SK-N-SH (cell line): Measurements from ENCODE around the gene RAF1. TPM values are rescaled to one million over a fixed set of nuclear protein-coding genes. Genes with fewer than 3 reads are reported as not detected.
"Not testable (repeated sequence)": the region's sequence is repeated elsewhere in the genome, so short reads cannot be mapped to it uniquely, and the experiment has no call there.

Source experiments
- CTCF ChIA-PET: fragments of 300-600, 350-600 bp; formaldehyde crosslinking; extraction: SDS; loops from one replicate; lab custom pipeline; 2021; lab: Yijun Ruan, JAX
- POLR2A ChIA-PET: fragments of 350-600 bp; sonication (Branson Sonifier 250); formaldehyde crosslinking; extraction: SDS; loops from one replicate; lab custom pipeline; 2020; ENCODE audit warnings: antibody characterized with exemption, inconsistent platforms; lab: Yijun Ruan, JAX
- DNase-seq: peaks from one replicate; pipeline ENCODE4 v3.0.0; 2012
- H2AFZ ChIP-seq: fragments of 200-600 bp; sonication (generic); 2 replicates; pipeline ENCODE4 v1.8.1; 2016; ENCODE audit warnings: antibody characterized with exemption, mild to moderate bottlenecking, low read depth
- H3F3A ChIP-seq: fragments of 200-600 bp; sonication (generic); replicated peaks from 2 replicates; pipeline ENCODE3; 2016; ENCODE audit warnings: antibody characterized with exemption, mild to moderate bottlenecking; ENCODE audit not compliant: insufficient read depth
- H3K27ac ChIP-seq, 2 experiments: fragments of 200-500 bp in 1 of 2; fragments of 200-600 bp in 1 of 2; sonication (Bioruptor generic) in 1 of 2; sonication (generic), shearing (Covaris generic) in 1 of 2; 2 replicates each; pipeline versions ENCODE4 v1.5.1 to v1.6.1; 2014 to 2016; ENCODE audit warnings: low read depth in 2 of 2, inconsistent platforms in 1 of 2, low read length in 1 of 2, mild to moderate bottlenecking in 1 of 2, mixed read lengths in 1 of 2
- H3K27me3 ChIP-seq: fragments of 200-600 bp; sonication (generic), shearing (Covaris generic); 2 replicates; pipeline ENCODE4 v1.6.1; 2016; ENCODE audit warnings: mixed run types; ENCODE audit not compliant: insufficient read depth
- H3K36me3 ChIP-seq, 2 experiments: fragments of 200-500 bp in 1 of 2; fragments of 200-600 bp in 1 of 2; sonication (Bioruptor generic) in 1 of 2; sonication (generic) in 1 of 2; replicated peaks in 1 of 2; 2 replicates each; pipeline versions ENCODE3 to v1.5.1; 2014 to 2016; ENCODE audit warnings: low read length in 1 of 2, mild to moderate bottlenecking in 1 of 2; ENCODE audit not compliant: insufficient read depth in 2 of 2, control insufficient read depth in 1 of 2
- H3K4me1 ChIP-seq, 2 experiments: fragments of 200-500 bp in 1 of 2; fragments of 200-600 bp in 1 of 2; sonication (Bioruptor generic) in 1 of 2; sonication (generic), shearing (Covaris generic) in 1 of 2; 2 replicates each; pipeline versions ENCODE4 v1.5.1 to v1.6.1; 2014 to 2016; ENCODE audit warnings: low read depth in 1 of 2, low read length in 1 of 2, mixed run types in 1 of 2; ENCODE audit not compliant: insufficient read depth in 2 of 2, control insufficient read depth in 1 of 2
- H3K4me2 ChIP-seq: fragments of 200-600 bp; sonication (generic), shearing (Covaris generic); 2 replicates; pipeline ENCODE4 v1.6.1; 2017; ENCODE audit warnings: mixed run types
- H3K4me3 ChIP-seq, 2 experiments: fragments of 200-500 bp in 1 of 2; fragments of 200-600 bp in 1 of 2; sonication (Bioruptor generic) in 1 of 2; sonication (generic), shearing (Covaris generic) in 1 of 2; 2 replicates each; pipeline versions ENCODE4 v1.5.1 to v1.8.1; 2014 to 2016; ENCODE audit warnings: low read depth in 2 of 2, inconsistent platforms in 1 of 2, low read length in 1 of 2, mild to moderate bottlenecking in 1 of 2, mixed read lengths in 1 of 2, moderate library complexity in 1 of 2
- H3K79me2 ChIP-seq: fragments of 200-600 bp; sonication (generic); 2 replicates; pipeline ENCODE4 v1.8.1; 2017; ENCODE audit warnings: mild to moderate bottlenecking; ENCODE audit not compliant: insufficient read depth
- H3K9ac ChIP-seq: fragments of 200-600 bp; sonication (generic); 2 replicates; pipeline ENCODE4 v1.6.1; 2017; ENCODE audit warnings: mixed run types
- H3K9me2 ChIP-seq: fragments of 200-600 bp; sonication (generic); 2 replicates; pipeline ENCODE4 v1.6.1; 2017; ENCODE audit warnings: mixed run types
- H3K9me3 ChIP-seq: fragments of 200-600 bp; sonication (generic); 2 replicates; pipeline ENCODE4 v1.6.1; 2017; ENCODE audit warnings: mixed run types, mild to moderate bottlenecking, moderate library complexity
- H4K20me1 ChIP-seq: fragments of 200-600 bp; sonication (generic); 2 replicates; pipeline ENCODE4 v1.6.1; 2017; ENCODE audit warnings: mild to moderate bottlenecking, mixed run types; ENCODE audit not compliant: insufficient read depth
- CHD2 ChIP-seq: fragments of 150-350 bp; IDR thresholded peaks from 2 replicates; pipeline ENCODE4 v1.6.1; 2018; ENCODE audit warnings: low read length; ENCODE audit not compliant: partially characterized antibody
- CTCF ChIP-seq: fragments of 200-600 bp; sonication (generic); IDR thresholded peaks from 2 replicates; pipeline ENCODE4 v1.6.1; 2017; ENCODE audit warnings: antibody characterized with exemption, mild to moderate bottlenecking, moderate library complexity
- ELF1 ChIP-seq: IDR thresholded peaks from 2 replicates; pipeline ENCODE4 v1.4.0; 2012
- FOXM1 ChIP-seq: IDR thresholded peaks from 2 replicates; pipeline ENCODE4 v1.4.0; 2012; ENCODE audit warnings: low read depth, mild to moderate bottlenecking
- GABPA ChIP-seq: IDR thresholded peaks from 2 replicates; pipeline ENCODE4 v1.4.0; 2012; ENCODE audit warnings: low read depth, mild to moderate bottlenecking
- NFIC ChIP-seq: IDR thresholded peaks from 2 replicates; pipeline ENCODE4 v1.4.0; 2012; ENCODE audit warnings: borderline replicate concordance
- POLR2AphosphoS5 ChIP-seq: IDR thresholded peaks from 2 replicates; pipeline ENCODE4 v1.6.1; 2012; ENCODE audit warnings: low read depth, low read length
- REST ChIP-seq: IDR thresholded peaks from 2 replicates; pipeline ENCODE4 v1.6.1; 2012; ENCODE audit warnings: mild to moderate bottlenecking, low read depth, low read length, moderate library complexity
- SMC3 ChIP-seq: IDR thresholded peaks from 2 replicates; pipeline ENCODE4 v1.6.1; 2012; ENCODE audit warnings: low read depth, low read length, improper control_type of control experiment
- TAF1 ChIP-seq: IDR thresholded peaks from 2 replicates; pipeline ENCODE4 v1.6.1; 2012; ENCODE audit warnings: low read depth, mild to moderate bottlenecking, low read length, moderate library complexity, borderline replicate concordance
- TCF12 ChIP-seq: IDR thresholded peaks from 2 replicates; pipeline ENCODE4 v1.4.0; 2012
- USF2 ChIP-seq: fragments of 150-350 bp; IDR thresholded peaks from 2 replicates; pipeline ENCODE4 v1.6.1; 2017; ENCODE audit warnings: antibody characterized with exemption, low read length, low read depth, borderline replicate concordance
- YY1 ChIP-seq: IDR thresholded peaks from 2 replicates; pipeline ENCODE4 v1.4.0; 2012; ENCODE audit warnings: low read depth, mild to moderate bottlenecking
- ZBTB33 ChIP-seq: IDR thresholded peaks from 2 replicates; pipeline ENCODE4 v1.4.0; 2012; ENCODE audit warnings: low read depth, borderline replicate concordance
- WGBS: methylation state at CpG from one replicate; pipeline ENCODE4 v1.1.6; 2017; ENCODE audit warnings: low lambda C conversion rate; 5-methylcytosine and 5-hydroxymethylcytosine counted together
- polyA plus RNA-seq, 3 experiments: library from polyadenylated mRNA; depleted of rRNA; stranded (reverse); fragments of >200 nt; gene quantifications; 2 replicates each; pipeline ENCODE4 v1.2.3, GENCODE V29; 2012

Gene RAF1
- polyA plus RNA-seq, 1 of the 3 experiments (the other 2 are of a cell fraction) = 58.7 TPM

- TF ChIP-seq USF2 = no peak
- TF ChIP-seq SMC3 = no peak
- TF ChIP-seq GABPA = no peak
- TF ChIP-seq YY1 = no peak
- TF ChIP-seq POLR2AphosphoS5 = no peak
- no peak for TF ChIP-seq CHD2
- no peak for TF ChIP-seq NFIC
- no peak for TF ChIP-seq TAF1
- TF ChIP-seq REST = no peak
- TF ChIP-seq FOXM1 = no peak
- TF ChIP-seq TCF12 = no peak
- TF ChIP-seq CTCF = no peak
- TF ChIP-seq ELF1 = no peak
- no peak for TF ChIP-seq ZBTB33
- no peak overlapping the region for H3K9ac ChIP-seq
- ChIA-PET CTCF (interaction anchor here (1.2 kb wide), 2 partner anchors 9 to 55 kb away, joined by 3 to 4 read pairs; no protein-coding TSS in a partner anchor), POLR2A (interaction anchor here (0.6 to 0.7 kb wide), 2 partner anchors 9 to 166 kb away, joined by 3 to 5 read pairs; no protein-coding TSS in a partner anchor)
- no peaks in the 10 kb centered on the region for H3F3A ChIP-seq
- H3K4me1 ChIP-seq = peaks cover 0 to 2% of the 10 kb centered on the region in 2 experiments; a peak in 1 of 4 replicates
- WGBS = 65% methylated on average over 11 of the region's 11 CpGs
- no peaks in the 10 kb centered on the region for H3K9me2 ChIP-seq
- no peak for DNase-seq
- no peak overlapping the region for H3K4me3 ChIP-seq
- no peak overlapping the region for H2AFZ ChIP-seq
- H3K9me3 ChIP-seq = no peaks in the 10 kb centered on the region
- H4K20me1 ChIP-seq = no peaks in the 10 kb centered on the region
- peaks cover 0 to 3% of the 10 kb centered on the region in 2 experiments for H3K36me3 ChIP-seq
- no peaks in the 10 kb centered on the region for H3K79me2 ChIP-seq
- no peak overlapping the region for H3K4me2 ChIP-seq
- no peaks in the 10 kb centered on the region for H3K27me3 ChIP-seq
- H3K27ac ChIP-seq = no peak overlapping the region
Observed at GRCh38 chr3:12544652-12545472, 119.1 kb downstream of the RAF1 start.

GRCh38 chr3:12543497-12543896 is 120.4 kb downstream of the RAF1 start:
- POLR2A ChIA-PET, H3K9me3 ChIP-seq: not testable (repeated sequence)
- 94% methylated on average over 12 of the region's 12 CpGs for WGBS

More at GRCh38 chr3:12543497-12543896, 120.4 kb downstream of the RAF1 start:
- H3K36me3 ChIP-seq, H3K27me3 ChIP-seq, H3K27ac ChIP-seq, H3K4me2 ChIP-seq, DNase-seq, H3F3A ChIP-seq, H4K20me1 ChIP-seq, H3K4me3 ChIP-seq, H3K9ac ChIP-seq, H2AFZ ChIP-seq, H3K79me2 ChIP-seq, CTCF ChIA-PET, H3K4me1 ChIP-seq, H3K9me2 ChIP-seq: not testable (repeated sequence)
